Type B pancreatic cell (in vitro differentiated cells): ENCODE data around the gene MEG3. TPM values are rescaled to one million over a fixed set of nuclear protein-coding genes. Genes with fewer than 3 reads are reported as not detected.

Experiments used
- DNase-seq: peaks from one replicate; pipeline ENCODE4 v3.0.0; 2021; ENCODE audit warnings: mixed read lengths; ENCODE audit not compliant: unreplicated experiment; ENCODE audit errors: extremely low spot score
- H3K27ac Mint-ChIP-seq: 2 replicates; pipeline ENCODE4 v1.8.0; 2021; ENCODE audit warnings: mild to moderate bottlenecking, mixed read lengths
- H3K27me3 Mint-ChIP-seq: 2 replicates; pipeline ENCODE4 v1.8.0; 2021; ENCODE audit warnings: mixed read lengths
- H3K36me3 Mint-ChIP-seq: 2 replicates; pipeline ENCODE4 v1.8.0; 2021; ENCODE audit warnings: mixed read lengths
- H3K4me1 Mint-ChIP-seq: one replicate; pipeline ENCODE4 v1.8.0; 2021; ENCODE audit warnings: mixed read lengths; ENCODE audit not compliant: unreplicated experiment
- H3K4me3 Mint-ChIP-seq: 2 replicates; pipeline ENCODE4 v1.8.0; 2021; ENCODE audit warnings: mild to moderate bottlenecking, mixed read lengths
- H3K9me3 Mint-ChIP-seq: 2 replicates; pipeline ENCODE4 v1.8.0; 2021; ENCODE audit warnings: mixed read lengths
- total RNA-seq: library from RNA; stranded (reverse); gene quantifications from 2 replicates; pipeline ENCODE4 v1.2.1, GENCODE V29; 2021; ENCODE audit warnings: low replicate concordance
- TF ChIP-seq, protein P1 (sequence below): fragments of 200-600 bp; sonication (generic); conservative IDR thresholded peaks from 2 replicates; pipeline ENCODE4 v1.5.0; 2021; ENCODE audit warnings: antibody characterized with exemption, mild to moderate bottlenecking

Gene MEG3
- total RNA-seq, 1 donor from 2014 or later, result 0.68 TPM

DNA sequence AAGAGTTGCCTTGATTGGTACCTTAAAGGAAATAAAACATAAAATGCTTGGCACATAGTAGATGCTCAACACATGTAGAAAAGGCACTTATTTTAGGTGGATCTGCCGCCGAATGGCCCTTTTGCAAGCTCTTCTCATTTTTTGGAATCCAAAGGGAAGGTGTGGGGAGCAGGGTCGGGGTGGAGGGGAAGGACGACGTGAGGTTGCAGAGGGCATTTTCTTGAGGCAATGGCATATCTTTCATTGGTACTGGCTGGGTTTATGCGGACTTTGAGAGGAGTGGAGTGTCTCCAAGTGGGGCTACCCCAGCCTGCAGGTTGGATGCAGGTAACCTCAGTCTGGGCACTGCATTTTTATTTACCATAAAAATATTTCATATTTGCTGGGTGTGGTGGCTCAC, 69.5 kb downstream of the MEG3 start:
- Mint-ChIP-seq H3K27me3 (peaks cover 34% of the 10 kb centered on the region), H3K36me3 (no peaks in the 10 kb centered on the region), H3K27ac (no peak overlapping the region), H3K4me1 (peaks cover 36% of the 10 kb centered on the region), H3K9me3 (no peaks in the 10 kb centered on the region), H3K4me3 (no peak overlapping the region)
- TF ChIP-seq, protein P1, sequence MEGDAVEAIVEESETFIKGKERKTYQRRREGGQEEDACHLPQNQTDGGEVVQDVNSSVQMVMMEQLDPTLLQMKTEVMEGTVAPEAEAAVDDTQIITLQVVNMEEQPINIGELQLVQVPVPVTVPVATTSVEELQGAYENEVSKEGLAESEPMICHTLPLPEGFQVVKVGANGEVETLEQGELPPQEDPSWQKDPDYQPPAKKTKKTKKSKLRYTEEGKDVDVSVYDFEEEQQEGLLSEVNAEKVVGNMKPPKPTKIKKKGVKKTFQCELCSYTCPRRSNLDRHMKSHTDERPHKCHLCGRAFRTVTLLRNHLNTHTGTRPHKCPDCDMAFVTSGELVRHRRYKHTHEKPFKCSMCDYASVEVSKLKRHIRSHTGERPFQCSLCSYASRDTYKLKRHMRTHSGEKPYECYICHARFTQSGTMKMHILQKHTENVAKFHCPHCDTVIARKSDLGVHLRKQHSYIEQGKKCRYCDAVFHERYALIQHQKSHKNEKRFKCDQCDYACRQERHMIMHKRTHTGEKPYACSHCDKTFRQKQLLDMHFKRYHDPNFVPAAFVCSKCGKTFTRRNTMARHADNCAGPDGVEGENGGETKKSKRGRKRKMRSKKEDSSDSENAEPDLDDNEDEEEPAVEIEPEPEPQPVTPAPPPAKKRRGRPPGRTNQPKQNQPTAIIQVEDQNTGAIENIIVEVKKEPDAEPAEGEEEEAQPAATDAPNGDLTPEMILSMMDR, result no peak
- DNase-seq, result no peak

- Mint-ChIP-seq H3K27ac (no peak overlapping the region), H3K4me1 (peaks cover 43% of the 10 kb centered on the region)
Measured at GRCh38 chr14:100896369-100897060, 70.6 kb downstream of the MEG3 start.

GRCh38 chr14:100898465-100898864, 72.5 kb downstream of the MEG3 start:
- DNase-seq, result peak; percentile 58

More at GRCh38 chr14:100896369-100897060, 70.6 kb downstream of the MEG3 start:
- Mint-ChIP-seq H3K36me3 (no peaks in the 10 kb centered on the region), H3K4me3 (no peak overlapping the region), H3K27me3 (peaks cover 41% of the 10 kb centered on the region), H3K9me3 (no peaks in the 10 kb centered on the region)
- TF ChIP-seq, protein P1, result no peak
- DNase-seq, result peak; percentile 58

GRCh38 chr14:100898935-100899883, 73.3 kb downstream of the MEG3 start:
- Mint-ChIP-seq H3K27ac (peak overlapping the region; percentile 40), H3K4me1 (peaks cover 57% of the 10 kb centered on the region), H3K36me3 (no peaks in the 10 kb centered on the region), H3K9me3 (no peaks in the 10 kb centered on the region), H3K27me3 (peaks cover 64% of the 10 kb centered on the region), H3K4me3 (peak overlapping the region; percentile 39)
- TF ChIP-seq, protein P1, result no peak
- peak; percentile 62 for DNase-seq

More at GRCh38 chr14:100898465-100898864, 72.5 kb downstream of the MEG3 start:
- Mint-ChIP-seq H3K27ac (no peak overlapping the region), H3K4me3 (no peak overlapping the region), H3K27me3 (peaks cover 57% of the 10 kb centered on the region), H3K4me1 (peaks cover 57% of the 10 kb centered on the region), H3K9me3 (no peaks in the 10 kb centered on the region), H3K36me3 (no peaks in the 10 kb centered on the region)
- TF ChIP-seq, protein P1, result no peak

GRCh38 chr14:100899884-100900771, 74.2 kb downstream of the MEG3 start:
- Mint-ChIP-seq H3K27me3 (peaks cover 70% of the 10 kb centered on the region), H3K27ac (peak overlapping the region; percentile 65), H3K36me3 (no peaks in the 10 kb centered on the region), H3K4me3 (peak overlapping the region; percentile 44), H3K9me3 (no peaks in the 10 kb centered on the region), H3K4me1 (peaks cover 54% of the 10 kb centered on the region)
- DNase-seq, result peak; percentile 58
- TF ChIP-seq, protein P1, result peak; percentile 68
